Stimulated activated effector memory CD8-positive, alpha-beta T cell treated with anti-CD3 and anti-CD28 coated beads, Interleukin-12 subunit alpha, Interleukin-12 subunit beta, amount 100 ng/mL, for 72 hours (primary cell): ENCODE data around the gene AMTN.
"Not testable (repeated sequence)": the region's sequence is repeated elsewhere in the genome, so short reads cannot be mapped to it uniquely, and the experiment has no call there.

Source experiments
- ATAC-seq: fragments of 150-1000 bp; cut with Tn5 transposase; 2 replicates; pipeline ENCODE4 v1.10.0; 2021
- DNase-seq, 2 donors: peaks; one replicate each; pipeline ENCODE4 v3.0.0; 2021 to 2022; ENCODE audit warnings: low spot score in 2 of 2
- H3K27ac Mint-ChIP-seq: one replicate; pipeline ENCODE4 v1.8.0; 2022; ENCODE audit warnings: mild to moderate bottlenecking, mixed read lengths
- H3K36me3 Mint-ChIP-seq: one replicate; pipeline ENCODE4 v1.8.0; 2022; ENCODE audit warnings: mild to moderate bottlenecking, mixed read lengths
- H3K4me1 Mint-ChIP-seq: one replicate; pipeline ENCODE4 v1.8.0; 2022; ENCODE audit warnings: mixed read lengths
- H3K4me3 Mint-ChIP-seq: one replicate; pipeline ENCODE4 v1.8.0; 2022; ENCODE audit warnings: mild to moderate bottlenecking, mixed read lengths
- H3K9me3 Mint-ChIP-seq: one replicate; pipeline ENCODE4 v1.8.0; 2022; ENCODE audit warnings: mixed read lengths

AMTN gene

DNA sequence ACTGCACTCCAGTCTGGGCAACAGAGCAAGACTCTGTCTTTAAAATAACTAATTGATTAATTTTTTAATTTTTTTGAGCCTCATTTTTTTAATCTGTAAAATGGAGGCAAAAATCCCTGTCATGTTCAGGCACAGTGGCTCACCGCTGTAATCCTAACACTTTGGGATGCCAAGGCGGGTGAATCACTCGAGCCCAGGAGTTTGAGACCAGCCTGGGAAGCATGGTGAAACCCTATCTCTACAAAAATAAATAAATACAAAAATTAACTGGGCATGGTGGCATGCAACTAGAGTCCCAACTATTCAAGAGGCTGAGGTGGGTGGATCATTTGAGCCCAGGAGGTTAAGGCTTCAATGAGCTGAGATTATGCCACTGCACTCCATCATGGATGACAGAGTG lies 15.4 kb downstream of the AMTN start:
- no peaks in the 10 kb centered on the region for H3K4me1 Mint-ChIP-seq
- DNase-seq (no peak), ATAC-seq (no peak)
- no peaks in the 10 kb centered on the region for H3K9me3 Mint-ChIP-seq
- no peak overlapping the region for H3K27ac Mint-ChIP-seq
- no peaks in the 10 kb centered on the region for H3K36me3 Mint-ChIP-seq
- no peak overlapping the region for H3K4me3 Mint-ChIP-seq

DNA sequence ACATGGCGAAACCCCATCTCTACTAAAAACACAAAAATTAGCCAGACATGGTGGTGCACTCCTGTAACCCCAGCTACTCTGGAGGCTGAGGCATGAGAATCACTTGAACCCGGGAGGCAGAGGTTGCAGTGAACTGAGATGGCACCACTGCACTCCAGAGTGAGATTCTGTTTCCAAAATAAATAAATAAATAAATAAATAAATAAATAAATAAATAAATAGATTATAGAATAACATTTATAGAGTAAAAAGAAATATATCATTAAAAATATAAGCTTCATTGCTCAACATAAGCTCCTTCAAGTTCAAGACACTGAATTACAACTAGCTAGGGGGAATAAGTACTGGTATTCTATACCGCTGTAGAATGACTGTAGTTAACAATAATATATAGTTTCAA lies 16.5 kb downstream of the AMTN start:
- H3K4me3 Mint-ChIP-seq, ATAC-seq, DNase-seq, H3K36me3 Mint-ChIP-seq, H3K9me3 Mint-ChIP-seq, H3K27ac Mint-ChIP-seq, H3K4me1 Mint-ChIP-seq: not testable (repeated sequence)

DNA sequence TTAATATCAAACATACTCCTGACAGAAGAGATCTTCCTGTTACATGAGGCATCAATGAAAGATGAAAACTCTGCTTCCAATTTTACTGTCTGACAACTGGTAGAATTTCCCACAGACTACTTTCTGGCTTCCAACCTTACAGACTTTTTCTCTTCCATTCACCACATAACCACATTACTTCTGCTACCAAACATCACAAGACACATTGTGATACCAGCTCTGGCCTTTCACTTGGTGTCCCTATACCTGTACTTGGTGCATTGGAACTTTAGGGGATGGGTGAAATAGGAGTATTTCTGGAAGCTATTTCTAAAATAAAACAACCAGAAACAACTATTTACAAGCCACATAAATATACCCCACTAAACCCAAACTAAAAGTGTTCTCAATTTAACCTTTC lies 20.5 kb downstream of the AMTN start:
- no peak overlapping the region for H3K27ac Mint-ChIP-seq
- no peak for DNase-seq
- no peak overlapping the region for H3K4me3 Mint-ChIP-seq
- H3K9me3 Mint-ChIP-seq, result no peaks in the 10 kb centered on the region
- H3K4me1 Mint-ChIP-seq, result no peaks in the 10 kb centered on the region
- no peak for ATAC-seq
- no peaks in the 10 kb centered on the region for H3K36me3 Mint-ChIP-seq

DNA sequence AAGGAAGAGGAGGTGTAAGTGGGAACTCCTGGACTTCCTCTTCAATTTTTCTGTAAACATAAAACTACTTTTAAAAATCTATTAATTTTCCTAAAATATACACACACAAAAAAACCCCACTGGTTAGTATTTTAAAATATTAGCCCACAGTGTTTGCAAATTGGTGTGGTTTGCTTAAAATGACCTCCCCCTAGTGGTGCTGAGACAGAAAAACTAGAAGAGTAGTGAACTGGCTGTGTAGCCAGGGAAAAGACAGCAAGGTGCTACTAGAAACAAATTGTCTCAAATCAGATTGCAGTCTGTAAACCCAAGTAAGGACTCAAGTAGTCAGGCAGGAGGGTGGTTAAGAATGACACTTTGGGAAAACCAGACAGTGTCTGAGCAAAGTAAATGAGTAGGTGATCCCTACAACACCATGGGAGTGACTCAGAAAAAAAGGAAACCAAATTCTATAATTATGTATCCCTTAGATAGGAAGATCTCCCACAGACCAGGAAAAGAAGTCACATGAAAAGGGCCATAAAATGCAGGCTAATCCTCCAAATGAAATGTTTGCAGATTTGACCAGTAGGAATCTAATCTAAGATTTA lies 26.0 kb downstream of the AMTN start:
- H3K36me3 Mint-ChIP-seq, result no peaks in the 10 kb centered on the region
- no peak for DNase-seq

GRCh38 chr4:70556856-70557255 lies 38.5 kb downstream of the AMTN start:
- Mint-ChIP-seq H3K36me3 (no peaks in the 10 kb centered on the region), H3K9me3 (no peaks in the 10 kb centered on the region), H3K27ac (no peak overlapping the region), H3K4me3 (no peak overlapping the region), H3K4me1 (no peaks in the 10 kb centered on the region)
- ATAC-seq (peak; percentile 47), DNase-seq (no peak)

More for the DNA sequence above, 26.0 kb downstream of the AMTN start:
- no peak for ATAC-seq
- Mint-ChIP-seq H3K9me3 (no peaks in the 10 kb centered on the region), H3K27ac (no peak overlapping the region), H3K4me1 (no peaks in the 10 kb centered on the region), H3K4me3 (no peak overlapping the region)

GRCh38 chr4:70559211-70559830 lies 41.0 kb downstream of the AMTN start:
- Mint-ChIP-seq H3K4me1 (no peaks in the 10 kb centered on the region), H3K36me3 (no peaks in the 10 kb centered on the region), H3K27ac (no peak overlapping the region), H3K9me3 (no peaks in the 10 kb centered on the region), H3K4me3 (no peak overlapping the region)
- ATAC-seq (no peak), DNase-seq (peak; percentile 8 to 53)

DNA sequence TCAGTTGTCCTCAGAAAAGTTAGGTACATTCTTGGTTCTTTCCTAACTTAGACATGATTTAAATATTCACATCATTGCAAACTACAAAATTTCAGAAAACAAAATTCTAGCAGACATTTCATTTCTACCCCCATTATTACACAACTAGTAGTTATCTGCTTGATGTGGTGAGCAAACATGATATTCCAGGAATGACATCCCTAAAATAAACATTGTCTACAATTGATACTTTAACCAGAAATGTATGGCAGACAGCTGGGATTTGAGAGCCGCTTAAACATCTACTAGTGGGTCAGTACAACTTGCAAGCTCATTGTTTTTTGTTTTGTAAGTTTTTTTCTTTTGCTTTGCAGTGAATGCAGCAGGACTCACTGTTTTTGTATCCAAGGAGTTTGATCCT lies 41.6 kb downstream of the AMTN start:
- ATAC-seq (no peak), DNase-seq (no peak)
- Mint-ChIP-seq H3K4me3 (no peak overlapping the region), H3K4me1 (no peaks in the 10 kb centered on the region), H3K36me3 (no peaks in the 10 kb centered on the region), H3K9me3 (no peaks in the 10 kb centered on the region), H3K27ac (no peak overlapping the region)

GRCh38 chr4:70564033-70564432 lies 45.7 kb downstream of the AMTN start:
- Mint-ChIP-seq H3K27ac (no peak overlapping the region), H3K4me1 (no peaks in the 10 kb centered on the region), H3K9me3 (no peaks in the 10 kb centered on the region), H3K36me3 (no peaks in the 10 kb centered on the region), H3K4me3 (no peak overlapping the region)
- DNase-seq, result no peak
- ATAC-seq, result no peak

DNA sequence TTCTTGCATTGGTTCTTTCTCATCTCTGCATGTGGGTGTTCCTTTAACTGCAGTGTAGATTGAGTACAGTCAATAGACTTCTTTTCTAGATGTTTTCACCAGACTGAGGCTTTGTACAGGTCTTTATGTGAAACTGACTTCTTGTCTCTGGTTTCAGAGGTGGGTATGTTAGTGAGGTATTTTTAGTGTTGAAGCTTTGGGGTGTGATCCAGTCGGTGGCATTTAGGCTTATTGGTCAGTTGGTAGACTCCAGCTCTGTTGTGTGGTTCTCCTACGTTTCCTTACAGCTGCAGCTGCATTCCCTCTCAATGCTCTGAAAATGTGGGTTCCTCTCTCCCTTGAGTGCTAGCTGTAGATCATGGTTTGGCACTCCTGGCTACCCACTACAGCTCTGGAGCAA lies 52.4 kb downstream of the AMTN start:
- H3K27ac Mint-ChIP-seq, result no peak overlapping the region
- no peaks in the 10 kb centered on the region for H3K36me3 Mint-ChIP-seq
- no peak overlapping the region for H3K4me3 Mint-ChIP-seq
- DNase-seq, result no peak
- H3K9me3 Mint-ChIP-seq, result no peaks in the 10 kb centered on the region
- ATAC-seq, result no peak
- no peaks in the 10 kb centered on the region for H3K4me1 Mint-ChIP-seq

GRCh38 chr4:70571772-70572171 lies 53.4 kb downstream of the AMTN start:
- no peak for DNase-seq
- Mint-ChIP-seq H3K4me3 (no peak overlapping the region), H3K27ac (no peak overlapping the region), H3K4me1 (no peaks in the 10 kb centered on the region), H3K36me3 (no peaks in the 10 kb centered on the region), H3K9me3 (no peaks in the 10 kb centered on the region)
- no peak for ATAC-seq

GRCh38 chr4:70575964-70576363 lies 57.6 kb downstream of the AMTN start:
- Mint-ChIP-seq H3K4me1 (no peaks in the 10 kb centered on the region), H3K9me3 (no peaks in the 10 kb centered on the region), H3K4me3 (no peak overlapping the region), H3K27ac (no peak overlapping the region), H3K36me3 (no peaks in the 10 kb centered on the region)
- no peak for DNase-seq
- ATAC-seq, result no peak

DNA sequence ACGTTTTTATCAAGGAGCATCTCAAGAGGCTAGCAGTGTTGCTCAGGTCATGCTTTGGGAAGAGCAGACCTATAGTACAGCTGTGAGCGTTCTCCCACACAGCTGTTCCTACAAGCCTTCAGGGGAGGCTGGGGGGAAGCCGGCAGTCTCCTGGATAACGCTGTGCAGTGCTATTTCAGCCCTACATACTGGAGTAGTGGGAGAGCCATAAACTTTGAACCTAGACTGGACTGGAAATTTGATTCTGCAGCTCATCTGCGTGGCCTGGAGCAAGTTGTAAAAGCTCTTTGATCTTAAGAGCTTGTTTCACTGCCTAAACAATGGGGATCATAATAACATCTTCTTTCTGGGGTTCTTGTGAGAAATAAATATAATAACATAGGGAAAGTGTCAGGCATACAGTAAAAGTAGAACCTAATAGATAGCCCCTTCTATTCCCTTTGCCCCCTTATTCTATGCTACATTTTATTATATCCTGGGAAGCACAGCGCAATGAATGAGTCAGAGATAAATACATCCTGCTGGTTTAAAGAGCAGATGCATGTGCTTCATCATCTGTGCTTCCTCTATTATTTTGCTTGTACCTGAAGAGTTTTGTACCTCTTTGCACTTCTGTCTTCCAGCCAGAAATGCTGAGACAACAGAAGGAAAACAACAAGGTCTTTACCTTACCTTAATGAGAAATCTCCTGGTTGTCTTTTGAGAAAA lies 59.0 kb downstream of the AMTN start:
- no peak for ATAC-seq
- Mint-ChIP-seq H3K9me3 (no peaks in the 10 kb centered on the region), H3K27ac (no peak overlapping the region), H3K4me1 (no peaks in the 10 kb centered on the region), H3K36me3 (no peaks in the 10 kb centered on the region), H3K4me3 (no peak overlapping the region)
- no peak for DNase-seq

DNA sequence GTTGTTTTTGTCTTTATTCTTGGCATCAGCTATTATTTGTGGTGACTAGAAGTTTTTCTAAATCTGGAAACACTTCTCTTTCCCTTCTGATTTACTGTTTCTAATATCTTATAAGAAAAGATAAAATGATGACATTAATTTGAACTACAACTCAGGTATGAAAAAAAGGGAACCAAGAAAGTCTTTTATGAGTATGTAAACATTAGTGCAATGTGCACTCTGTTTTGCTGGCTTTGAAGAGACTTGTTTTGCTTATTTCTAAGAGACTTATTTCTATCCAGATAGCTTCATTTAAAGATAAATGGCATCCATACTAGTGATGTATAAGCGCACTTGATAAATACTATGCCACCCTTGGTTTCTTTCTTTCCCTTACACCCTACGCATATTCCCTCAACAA lies 63.6 kb downstream of the AMTN start:
- Mint-ChIP-seq H3K4me3 (no peak overlapping the region), H3K4me1 (no peaks in the 10 kb centered on the region), H3K9me3 (no peaks in the 10 kb centered on the region), H3K27ac (no peak overlapping the region), H3K36me3 (no peaks in the 10 kb centered on the region)
- no peak for DNase-seq
- ATAC-seq, result no peak
